Subcutaneous adipose tissue (tissue), 4 donors: ENCODE results near the gene CFTR. TPM values are rescaled to one million over a fixed set of nuclear protein-coding genes. Genes with fewer than 3 reads are reported as not detected.

Experiments used
- CTCF ChIP-seq: fragments of 450-650 bp; IDR thresholded peaks from one replicate; pipeline ENCODE4 v1.5.1; 2016; ENCODE audit warnings: low read depth, mild to moderate bottlenecking, control low read depth, antibody characterized with exemption, moderate library complexity
- small RNA-seq: library from RNA; depleted of rRNA; stranded (forward); fragments of <200 nt; gene quantifications from one replicate; pipeline ENCODE3, GENCODE V24; 2016
- total RNA-seq, 4 donors: library from RNA; depleted of rRNA; stranded (reverse); fragments of >200 nt; gene quantifications; one replicate each; pipeline ENCODE4 v1.1.0, GENCODE V29; 2016

Gene CFTR
- total RNA-seq, 4 donors from 2014 or later, result 2.6 TPM; not detected in 3

DNA sequence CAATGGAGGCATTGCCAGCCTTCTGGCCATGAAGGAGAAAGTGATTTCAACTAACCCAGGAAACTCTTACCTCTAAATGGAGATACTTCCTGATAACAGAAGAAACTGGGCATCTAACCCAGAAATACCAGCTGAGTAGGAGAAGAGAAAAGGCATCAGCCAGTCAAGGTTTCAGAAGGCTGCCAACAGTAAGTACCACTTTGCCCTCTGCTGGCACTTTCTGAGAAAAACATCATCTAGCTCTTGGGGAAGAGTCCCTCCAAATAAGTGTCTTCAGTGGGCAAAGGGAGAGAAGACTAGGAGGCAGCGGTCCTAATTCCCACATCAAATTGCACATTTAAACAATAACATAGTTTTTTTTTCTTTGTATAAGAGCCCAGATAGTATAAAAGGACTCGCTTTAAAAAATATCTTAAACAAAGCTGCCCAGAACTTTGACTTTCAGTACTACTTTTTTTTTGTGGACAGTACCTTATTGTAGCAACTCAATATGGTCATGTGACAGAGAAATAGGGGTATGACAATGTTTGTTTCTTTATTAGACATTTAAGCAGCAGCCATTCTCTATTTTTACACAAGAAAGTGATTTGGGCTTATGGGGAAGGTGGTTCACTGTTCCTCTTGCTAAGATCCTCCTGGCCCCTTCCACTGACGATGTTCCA, 236.1 kb downstream of the CFTR start:
- no peak for TF ChIP-seq CTCF

DNA sequence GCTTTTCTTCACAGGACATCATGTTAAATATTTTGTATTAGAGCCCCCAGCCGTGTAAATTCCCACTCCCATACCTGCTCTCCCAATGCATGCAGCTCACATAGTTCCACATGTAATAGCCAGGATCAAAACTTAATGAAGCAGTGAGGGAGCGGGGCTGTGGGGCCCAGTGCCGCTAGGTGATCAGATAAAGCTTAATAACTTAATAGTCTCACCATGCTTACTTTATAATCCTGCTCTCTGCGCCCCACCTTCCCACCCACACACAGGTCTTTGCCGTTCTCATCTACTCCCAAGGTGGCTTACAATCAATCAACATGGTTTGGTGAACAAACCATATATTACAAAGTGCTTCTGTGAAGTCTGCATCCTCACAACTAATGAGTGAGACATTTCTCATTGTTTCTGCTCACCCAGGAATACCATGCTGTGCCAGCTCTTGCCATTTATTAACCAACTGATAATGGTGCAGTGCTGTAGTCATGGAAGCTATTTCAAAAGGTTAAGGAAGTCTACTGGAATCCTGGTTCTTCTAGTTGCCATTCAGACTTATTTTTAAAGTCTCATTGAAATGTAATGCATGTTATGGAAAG, 237.0 kb downstream of the CFTR start:
- TF ChIP-seq CTCF, result no peak

GRCh38 chr7:117717357-117717756, 237.5 kb downstream of the CFTR start:
- no peak for TF ChIP-seq CTCF

Small RNA genes within 50 kb of the gene (small RNA-seq; reads per million reads assigned to genes)
- gene AC000111.1, result not detected
- gene AC000111.2, result not detected

Other genes with a start within 250 kb of the CFTR start
- 1 to 10 TPM in 1 of 4 donors, under 1 TPM in 3; 0.38 to 1.8 (median 0.67) TPM for gene WNT2, start 157.0 kb upstream of the CFTR start, total RNA-seq
- gene ASZ1, start 52.5 kb upstream of the CFTR start, total RNA-seq, result not detected